Panc1 (cell line): ENCODE measurements around the gene ANO1. TPM values are rescaled to one million over a fixed set of nuclear protein-coding genes. Genes with fewer than 3 reads are reported as not detected.
"Not testable (repeated sequence)": the region's sequence is repeated elsewhere in the genome, so short reads cannot be mapped to it uniquely, and the experiment has no call there.

Source experiments
- ATAC-seq: fragments of 200-7000 bp; cut with Tn5 transposase; 2 replicates; pipeline ENCODE4 v1.9.1; 2020; ENCODE audit warnings: mild to moderate bottlenecking, moderate library complexity
- BruUV-seq: library from RNA; stranded (reverse); fragments of 400-500 nt; replicated peaks from 2 replicates; lab custom pipeline; 2021; lab: Mats Ljungman, UMichigan
- CTCF ChIA-PET: fragments of 300-600 bp; sonication (Branson Sonifier 250); formaldehyde crosslinking; loops from one replicate; lab custom pipeline; 2022; ENCODE audit warnings: antibody characterized with exemption; lab: Charles Lee
- POLR2A ChIA-PET: fragments of 300-600 bp; sonication (Branson Sonifier 250); formaldehyde crosslinking; loops from one replicate; lab custom pipeline; 2022; ENCODE audit warnings: antibody characterized with exemption; lab: Charles Lee
- DNase-seq: peaks from one replicate; pipeline ENCODE4 v3.0.0-alpha.2; 2010; ENCODE audit warnings: low read depth, low spot score
- H3K27ac ChIP-seq: 2 replicates; pipeline ENCODE4 v1.5.1; 2011; ENCODE audit warnings: mild to moderate bottlenecking, low read length, inconsistent platforms
- H3K27me3 ChIP-seq: fragments of 200-500 bp; sonication (Bioruptor generic); 2 replicates; pipeline ENCODE4 v1.6.0; 2014; ENCODE audit warnings: low read length, inconsistent platforms; ENCODE audit not compliant: control insufficient read depth, insufficient read depth
- H3K36me3 ChIP-seq: fragments of 200-500 bp; sonication (Bioruptor generic); 2 replicates; pipeline ENCODE4 v1.5.1; 2014; ENCODE audit warnings: inconsistent platforms, mild to moderate bottlenecking, low read length, moderate library complexity; ENCODE audit not compliant: control insufficient read depth, insufficient read depth
- H3K4me1 ChIP-seq: 2 replicates; pipeline ENCODE4 v1.5.1; 2011; ENCODE audit warnings: inconsistent platforms, mild to moderate bottlenecking, low read length, moderate library complexity; ENCODE audit not compliant: control insufficient read depth, insufficient read depth
- H3K4me3 ChIP-seq, 2 experiments: 2 replicates each; pipeline ENCODE4 v1.5.1; 2011 to 2012; ENCODE audit warnings: low read depth in 2 of 2, low read length in 2 of 2, mild to moderate bottlenecking in 2 of 2, inconsistent platforms in 1 of 2, moderate library complexity in 1 of 2
- H3K9me3 ChIP-seq: fragments of 200-500 bp; sonication (Bioruptor generic); 2 replicates; pipeline ENCODE4 v1.5.1; 2014; ENCODE audit warnings: low read depth, mild to moderate bottlenecking, inconsistent platforms, low read length, moderate library complexity; ENCODE audit not compliant: control insufficient read depth, insufficient read depth
- CTCF ChIP-seq: fragments of 450-650 bp; IDR thresholded peaks from 2 replicates; pipeline ENCODE4 v1.5.1; 2017; ENCODE audit warnings: mild to moderate bottlenecking
- POLR2AphosphoS5 ChIP-seq: IDR thresholded peaks from 2 replicates; pipeline ENCODE4 v1.6.1; 2012; ENCODE audit warnings: mild to moderate bottlenecking, low read depth, low read length, moderate library complexity
- SIN3A ChIP-seq: IDR thresholded peaks from 2 replicates; pipeline ENCODE4 v1.6.1; 2012; ENCODE audit warnings: low read depth, mild to moderate bottlenecking, low read length, moderate library complexity, borderline replicate concordance; ENCODE audit not compliant: insufficient read depth
- TCF7L2 ChIP-seq: IDR thresholded peaks from 2 replicates; pipeline ENCODE4 v1.6.1; 2011; ENCODE audit warnings: mild to moderate bottlenecking, low read depth, low read length, inconsistent platforms
- in situ Hi-C: cut with HindIII; loops from 2 replicates; pipeline ENCODE4 v1.10.0; 2016; ENCODE audit warnings: low sequenced_read_pairs, low pct_unique_long_range_greater_than_20kb
- intact Hi-C: fragments of 100-400 bp; cut with micrococcal nuclease; formaldehyde crosslinking; loops from one replicate; pipeline ENCODE4 v1.10.0; 2022; ENCODE audit not compliant: unreplicated experiment
- total RNA-seq: library from RNA; stranded (reverse); gene quantifications from one replicate; pipeline ENCODE4 v1.2.1, GENCODE V29; 2021; ENCODE audit not compliant: unreplicated experiment
- TF ChIP-seq, protein P1 (sequence below), 2 experiments: IDR thresholded peaks; 2 replicates each; pipeline ENCODE4 v1.6.1; 2011 to 2012; ENCODE audit warnings: low read depth in 2 of 2, control low read depth in 1 of 2, low read length in 1 of 2, mild to moderate bottlenecking in 1 of 2, moderate library complexity in 1 of 2; ENCODE audit not compliant: insufficient read depth in 1 of 2

The ANO1 gene
- total RNA-seq, 1 experiment from 2014 or later, result 2.3 TPM

- Histone ChIP-seq H3K27ac (no peak overlapping the region), H3K4me3 (no peak overlapping the region), H3K36me3 (no peaks in the 10 kb centered on the region; the same call in 1 of the 2 replicates), H3K4me1 (peaks cover 18% of the 10 kb centered on the region), H3K9me3 (no peaks in the 10 kb centered on the region), H3K27me3 (no peaks in the 10 kb centered on the region)
- BruUV-seq, result no TSS peak
- TF ChIP-seq CTCF, result no peak
- TF ChIP-seq POLR2AphosphoS5, result no peak
- no peak for TF ChIP-seq TCF7L2
- no peak for TF ChIP-seq SIN3A
- TF ChIP-seq, protein P1, sequence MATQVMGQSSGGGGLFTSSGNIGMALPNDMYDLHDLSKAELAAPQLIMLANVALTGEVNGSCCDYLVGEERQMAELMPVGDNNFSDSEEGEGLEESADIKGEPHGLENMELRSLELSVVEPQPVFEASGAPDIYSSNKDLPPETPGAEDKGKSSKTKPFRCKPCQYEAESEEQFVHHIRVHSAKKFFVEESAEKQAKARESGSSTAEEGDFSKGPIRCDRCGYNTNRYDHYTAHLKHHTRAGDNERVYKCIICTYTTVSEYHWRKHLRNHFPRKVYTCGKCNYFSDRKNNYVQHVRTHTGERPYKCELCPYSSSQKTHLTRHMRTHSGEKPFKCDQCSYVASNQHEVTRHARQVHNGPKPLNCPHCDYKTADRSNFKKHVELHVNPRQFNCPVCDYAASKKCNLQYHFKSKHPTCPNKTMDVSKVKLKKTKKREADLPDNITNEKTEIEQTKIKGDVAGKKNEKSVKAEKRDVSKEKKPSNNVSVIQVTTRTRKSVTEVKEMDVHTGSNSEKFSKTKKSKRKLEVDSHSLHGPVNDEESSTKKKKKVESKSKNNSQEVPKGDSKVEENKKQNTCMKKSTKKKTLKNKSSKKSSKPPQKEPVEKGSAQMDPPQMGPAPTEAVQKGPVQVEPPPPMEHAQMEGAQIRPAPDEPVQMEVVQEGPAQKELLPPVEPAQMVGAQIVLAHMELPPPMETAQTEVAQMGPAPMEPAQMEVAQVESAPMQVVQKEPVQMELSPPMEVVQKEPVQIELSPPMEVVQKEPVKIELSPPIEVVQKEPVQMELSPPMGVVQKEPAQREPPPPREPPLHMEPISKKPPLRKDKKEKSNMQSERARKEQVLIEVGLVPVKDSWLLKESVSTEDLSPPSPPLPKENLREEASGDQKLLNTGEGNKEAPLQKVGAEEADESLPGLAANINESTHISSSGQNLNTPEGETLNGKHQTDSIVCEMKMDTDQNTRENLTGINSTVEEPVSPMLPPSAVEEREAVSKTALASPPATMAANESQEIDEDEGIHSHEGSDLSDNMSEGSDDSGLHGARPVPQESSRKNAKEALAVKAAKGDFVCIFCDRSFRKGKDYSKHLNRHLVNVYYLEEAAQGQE (IDR thresholded peaks at IDR 0.05; ENCODE audit: insufficient read depth in 1 of 2, low read depth in 2 of 2, low read length in 1 of 2), result no peak
- in situ Hi-C loops (no loop called here), intact Hi-C loops (no loop called here)
- ATAC-seq (no peak), DNase-seq (no peak)
- CTCF ChIA-PET, result interaction anchor here (0.6 to 0.7 kb wide), 2 partner anchors 274 to 491 kb away, joined by 3 to 4 read pairs; no protein-coding TSS in a partner anchor
- POLR2A ChIA-PET, result interaction anchor here (0.6 kb wide), 1 partner anchor 964 kb away, joined by 5 read pairs; no protein-coding TSS in a partner anchor
These were observed 122.2 kb downstream of the ANO1 start for GRCh38 chr11:70200212-70200844.

DNA sequence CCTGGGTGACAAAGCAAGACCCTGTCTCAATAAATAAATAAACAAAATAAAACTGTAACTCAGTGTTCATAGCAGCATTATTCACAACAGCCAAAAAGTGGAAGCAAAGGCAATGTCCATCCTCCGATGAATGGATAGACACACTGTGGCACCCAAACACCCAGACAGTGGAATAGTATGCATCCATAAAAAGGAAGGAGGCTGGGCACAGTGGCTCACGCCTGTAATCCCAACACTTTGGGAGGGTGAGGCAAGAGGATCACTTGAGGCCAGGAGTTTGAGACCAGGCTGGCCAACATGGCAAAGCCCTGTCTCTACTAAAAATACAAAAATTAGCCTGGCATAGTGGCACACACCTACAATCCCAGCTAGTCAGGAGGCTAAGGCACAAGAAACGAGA is 122.9 kb downstream of the ANO1 start:
- in situ Hi-C loops, H3K4me3 ChIP-seq, ATAC-seq, POLR2A ChIA-PET, H3K9me3 ChIP-seq, intact Hi-C loops, H3K27ac ChIP-seq, DNase-seq, H3K36me3 ChIP-seq, H3K27me3 ChIP-seq, BruUV-seq: not testable (repeated sequence)
- H3K4me1 ChIP-seq, result peaks cover 21% of the 10 kb centered on the region
- CTCF ChIA-PET, result interaction anchor here (0.7 kb wide), 2 partner anchors 291 to 1052 kb away, joined by 6 to 9 read pairs; no protein-coding TSS in a partner anchor
